Activated naive CD8-positive, alpha-beta T cell treated with anti-CD3 and anti-CD28 coated beads for 36 hours (primary cell): ENCODE results near the gene DDOST. TPM values are rescaled to one million over a fixed set of nuclear protein-coding genes. Genes with fewer than 3 reads are reported as not detected.

Experiments
- DNase-seq: peaks from one replicate; pipeline ENCODE4 v3.0.0; 2021
- H3K27ac Mint-ChIP-seq: one replicate; pipeline ENCODE4 v1.8.0; 2022; ENCODE audit warnings: mild to moderate bottlenecking, moderate library complexity, mixed read lengths
- H3K27me3 Mint-ChIP-seq: one replicate; pipeline ENCODE4 v1.8.0; 2022; ENCODE audit warnings: mild to moderate bottlenecking, mixed read lengths
- H3K36me3 Mint-ChIP-seq: one replicate; pipeline ENCODE4 v1.8.0; 2021; ENCODE audit warnings: mild to moderate bottlenecking, mixed read lengths
- H3K4me1 Mint-ChIP-seq: one replicate; pipeline ENCODE4 v1.8.0; 2021; ENCODE audit warnings: mixed read lengths
- H3K4me3 Mint-ChIP-seq: one replicate; pipeline ENCODE4 v1.8.0; 2022; ENCODE audit warnings: mild to moderate bottlenecking, moderate library complexity, mixed read lengths
- H3K9me3 Mint-ChIP-seq: one replicate; pipeline ENCODE4 v1.8.0; 2022; ENCODE audit warnings: mixed read lengths
- total RNA-seq, 2 experiments: library from RNA; stranded (reverse); gene quantifications; one replicate each; pipeline ENCODE4 v1.2.3, GENCODE V29; 2021

Gene DDOST
- total RNA-seq, 2 experiments from 2014 or later, result 156 to 164 TPM

- Mint-ChIP-seq H3K36me3 (no peaks in the 10 kb centered on the region), H3K27ac (no peak overlapping the region), H3K4me3 (no peak overlapping the region), H3K27me3 (no peaks in the 10 kb centered on the region), H3K9me3 (peaks cover 6% of the 10 kb centered on the region), H3K4me1 (peaks cover 12% of the 10 kb centered on the region)
- DNase-seq, result no peak
Observed at GRCh38 chr1:20630729-20631128, 30.4 kb downstream of the DDOST start.

- Mint-ChIP-seq H3K27ac (no peak overlapping the region), H3K27me3 (peaks cover 6% of the 10 kb centered on the region), H3K4me1 (no peaks in the 10 kb centered on the region), H3K4me3 (no peak overlapping the region), H3K9me3 (peaks cover 6% of the 10 kb centered on the region), H3K36me3 (no peaks in the 10 kb centered on the region)
- DNase-seq, result no peak
Observed at GRCh38 chr1:20626524-20626923, 34.6 kb downstream of the DDOST start.

DNA sequence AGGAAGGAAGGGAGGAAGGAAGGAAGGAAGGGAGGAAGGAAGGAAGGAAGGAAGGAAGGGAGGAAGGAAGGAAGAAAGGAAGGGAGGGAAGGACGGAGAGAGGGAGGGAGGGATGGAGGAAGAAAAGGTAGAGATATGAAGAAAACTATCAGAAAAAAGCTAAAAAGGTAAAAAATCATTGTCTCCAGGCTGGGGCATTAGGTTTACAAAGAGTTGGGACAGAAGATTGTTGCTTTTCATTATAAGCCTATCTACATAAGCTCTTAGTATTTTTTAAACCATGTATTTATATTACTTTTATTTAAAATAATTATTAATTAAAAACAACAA lies 35.1 kb downstream of the DDOST start:
- Mint-ChIP-seq H3K27ac (no peak overlapping the region), H3K27me3 (peaks cover 6% of the 10 kb centered on the region), H3K9me3 (peaks cover 6% of the 10 kb centered on the region), H3K36me3 (no peaks in the 10 kb centered on the region), H3K4me1 (no peaks in the 10 kb centered on the region), H3K4me3 (no peak overlapping the region)
- DNase-seq, result no peak

GRCh38 chr1:20625176-20626097 lies 35.7 kb downstream of the DDOST start:
- DNase-seq, result no peak
- H3K9me3 Mint-ChIP-seq, result peaks cover 6% of the 10 kb centered on the region

DNA sequence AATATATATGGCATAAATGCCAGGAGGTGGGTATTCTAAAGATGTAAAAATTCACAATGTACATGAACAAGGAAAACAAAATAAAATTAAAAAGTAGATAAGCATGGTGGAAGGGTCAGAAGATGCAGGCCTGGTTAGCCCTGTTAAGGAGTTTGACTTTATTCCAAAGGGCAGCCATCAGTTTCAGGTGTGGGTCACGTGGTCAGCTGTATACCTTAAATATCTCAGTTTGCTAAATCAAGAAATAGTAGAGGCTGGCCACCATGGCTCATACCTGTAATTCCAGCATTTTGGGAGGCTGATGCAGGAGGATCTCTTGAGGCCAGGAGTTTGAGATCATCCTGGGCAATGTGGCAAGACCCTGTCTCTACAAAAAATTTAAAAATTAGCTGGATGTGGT lies 36.5 kb downstream of the DDOST start:
- no peaks in the 10 kb centered on the region for H3K36me3 Mint-ChIP-seq
- peaks cover 6% of the 10 kb centered on the region for H3K9me3 Mint-ChIP-seq
- DNase-seq, result no peak
- peaks cover 6% of the 10 kb centered on the region for H3K27me3 Mint-ChIP-seq
- no peak overlapping the region for H3K4me3 Mint-ChIP-seq
- no peak overlapping the region for H3K27ac Mint-ChIP-seq
- H3K4me1 Mint-ChIP-seq, result no peaks in the 10 kb centered on the region

More at GRCh38 chr1:20625176-20626097, 35.7 kb downstream of the DDOST start:
- H3K27ac Mint-ChIP-seq, result no peak overlapping the region
- no peaks in the 10 kb centered on the region for H3K4me1 Mint-ChIP-seq
- no peak overlapping the region for H3K4me3 Mint-ChIP-seq
- H3K27me3 Mint-ChIP-seq, result peaks cover 6% of the 10 kb centered on the region
- H3K36me3 Mint-ChIP-seq, result no peaks in the 10 kb centered on the region

GRCh38 chr1:20621012-20621411 lies 40.2 kb downstream of the DDOST start:
- no peak for DNase-seq
- Mint-ChIP-seq H3K27me3 (peaks cover 9% of the 10 kb centered on the region), H3K27ac (no peak overlapping the region), H3K4me3 (no peak overlapping the region), H3K9me3 (no peaks in the 10 kb centered on the region), H3K36me3 (no peaks in the 10 kb centered on the region), H3K4me1 (no peaks in the 10 kb centered on the region)

DNA sequence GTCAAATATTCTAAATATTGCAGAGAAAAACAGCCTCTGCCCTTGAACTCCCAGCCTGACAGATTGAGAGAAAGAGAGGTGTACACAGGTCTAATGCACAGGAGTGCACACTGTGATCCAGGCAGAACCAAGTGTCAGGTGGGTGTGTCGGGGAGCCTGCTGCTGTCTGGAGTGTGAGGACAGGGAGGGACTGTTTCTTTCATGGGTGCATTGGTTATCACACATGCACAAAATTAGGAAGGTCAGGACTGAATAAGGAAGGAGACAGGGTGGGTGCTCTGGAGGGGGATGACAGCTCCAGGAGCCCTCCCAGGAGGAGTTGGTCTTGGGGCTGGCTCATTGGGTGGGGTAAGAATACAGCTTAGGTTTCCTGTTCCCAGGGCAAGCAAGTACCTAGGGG lies 41.2 kb downstream of the DDOST start:
- no peaks in the 10 kb centered on the region for H3K9me3 Mint-ChIP-seq
- no peak overlapping the region for H3K27ac Mint-ChIP-seq
- no peak overlapping the region for H3K4me3 Mint-ChIP-seq
- no peaks in the 10 kb centered on the region for H3K36me3 Mint-ChIP-seq
- H3K27me3 Mint-ChIP-seq, result peaks cover 6% of the 10 kb centered on the region
- DNase-seq, result no peak
- no peaks in the 10 kb centered on the region for H3K4me1 Mint-ChIP-seq

- DNase-seq, result no peak
- no peak overlapping the region for H3K27ac Mint-ChIP-seq
- peaks cover 6% of the 10 kb centered on the region for H3K27me3 Mint-ChIP-seq
- H3K4me3 Mint-ChIP-seq, result no peak overlapping the region
- no peaks in the 10 kb centered on the region for H3K36me3 Mint-ChIP-seq
- no peaks in the 10 kb centered on the region for H3K9me3 Mint-ChIP-seq
- no peaks in the 10 kb centered on the region for H3K4me1 Mint-ChIP-seq
Observed at GRCh38 chr1:20618550-20618949, 42.6 kb downstream of the DDOST start.

GRCh38 chr1:20616847-20617487 lies 44.2 kb downstream of the DDOST start:
- no peak overlapping the region for H3K27ac Mint-ChIP-seq
- H3K27me3 Mint-ChIP-seq, result peaks cover 3% of the 10 kb centered on the region
- H3K4me1 Mint-ChIP-seq, result no peaks in the 10 kb centered on the region
- no peak overlapping the region for H3K4me3 Mint-ChIP-seq
- H3K9me3 Mint-ChIP-seq, result no peaks in the 10 kb centered on the region
- no peaks in the 10 kb centered on the region for H3K36me3 Mint-ChIP-seq
- no peak for DNase-seq

GRCh38 chr1:20615946-20616846 lies 45.0 kb downstream of the DDOST start:
- H3K36me3 Mint-ChIP-seq, result no peaks in the 10 kb centered on the region
- H3K27ac Mint-ChIP-seq, result no peak overlapping the region
- H3K9me3 Mint-ChIP-seq, result no peaks in the 10 kb centered on the region
- peaks cover 3% of the 10 kb centered on the region for H3K27me3 Mint-ChIP-seq
- H3K4me3 Mint-ChIP-seq, result no peak overlapping the region
- DNase-seq, result no peak
- H3K4me1 Mint-ChIP-seq, result no peaks in the 10 kb centered on the region

- H3K27ac Mint-ChIP-seq, result no peak overlapping the region
Observed at GRCh38 chr1:20614131-20614579, 47.0 kb downstream of the DDOST start.

DNA sequence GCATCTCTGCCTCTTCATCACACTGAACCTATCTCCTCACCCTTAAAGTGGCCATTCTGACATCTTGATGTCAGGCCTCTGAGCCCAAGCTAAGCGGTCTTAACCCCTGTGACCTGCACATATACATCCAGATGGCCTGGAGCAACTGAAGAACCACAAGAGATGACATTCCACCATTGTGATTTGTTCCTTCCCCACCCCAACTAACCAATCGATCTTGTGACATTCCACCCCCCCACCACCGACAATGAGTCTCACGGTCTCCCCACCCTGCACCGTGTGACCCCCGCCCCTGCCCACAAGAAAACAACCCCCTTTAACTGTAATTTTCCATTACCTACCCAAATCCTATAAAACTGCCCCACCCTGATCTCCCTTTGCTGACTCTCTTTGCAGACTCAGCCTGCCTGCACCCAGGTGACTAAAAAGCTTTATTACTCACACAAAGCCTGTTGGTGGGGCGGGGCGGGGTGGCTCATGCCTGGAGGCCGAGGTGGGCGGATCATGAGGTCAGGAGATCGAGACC lies 48.9 kb downstream of the DDOST start:
- Mint-ChIP-seq H3K4me1 (no peaks in the 10 kb centered on the region), H3K9me3 (no peaks in the 10 kb centered on the region), H3K27ac (no peak overlapping the region), H3K4me3 (no peak overlapping the region), H3K27me3 (peaks cover 3% of the 10 kb centered on the region), H3K36me3 (no peaks in the 10 kb centered on the region)
- DNase-seq, result no peak

More at GRCh38 chr1:20614131-20614579, 47.0 kb downstream of the DDOST start:
- Mint-ChIP-seq H3K4me3 (no peak overlapping the region), H3K27me3 (peaks cover 3% of the 10 kb centered on the region), H3K9me3 (no peaks in the 10 kb centered on the region), H3K4me1 (no peaks in the 10 kb centered on the region), H3K36me3 (no peaks in the 10 kb centered on the region)
- DNase-seq, result no peak

- Mint-ChIP-seq H3K4me1 (no peaks in the 10 kb centered on the region), H3K9me3 (no peaks in the 10 kb centered on the region), H3K27me3 (no peaks in the 10 kb centered on the region), H3K27ac (no peak overlapping the region), H3K36me3 (no peaks in the 10 kb centered on the region), H3K4me3 (no peak overlapping the region)
- no peak for DNase-seq
Observed at GRCh38 chr1:20611652-20612051, 49.5 kb downstream of the DDOST start.

DNA sequence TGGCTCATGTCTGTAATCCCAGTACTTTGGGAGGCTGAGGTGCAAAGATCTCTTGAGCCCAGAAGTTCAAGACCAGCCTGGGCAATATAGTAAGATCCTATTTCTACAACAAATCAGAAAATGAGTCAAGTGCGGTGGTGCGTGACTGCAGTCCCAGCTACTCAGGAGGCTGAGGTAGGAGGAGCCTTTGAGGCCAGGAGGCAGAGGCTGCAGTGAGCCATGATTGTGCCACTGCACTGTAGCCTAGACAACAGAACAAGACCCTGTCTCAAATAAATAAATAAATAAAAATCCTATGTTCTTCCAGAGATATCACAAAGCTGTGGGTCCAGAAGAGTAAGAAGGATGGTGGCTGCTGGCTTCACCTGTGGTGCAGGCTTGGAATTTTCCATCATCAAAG lies 50.2 kb downstream of the DDOST start:
- Mint-ChIP-seq H3K4me3 (no peak overlapping the region), H3K9me3 (no peaks in the 10 kb centered on the region), H3K36me3 (no peaks in the 10 kb centered on the region), H3K4me1 (no peaks in the 10 kb centered on the region), H3K27me3 (no peaks in the 10 kb centered on the region), H3K27ac (no peak overlapping the region)
- DNase-seq, result no peak

- no peak for DNase-seq
- H3K4me3 Mint-ChIP-seq, result no peak overlapping the region
- no peak overlapping the region for H3K27ac Mint-ChIP-seq
- H3K9me3 Mint-ChIP-seq, result no peaks in the 10 kb centered on the region
- no peaks in the 10 kb centered on the region for H3K27me3 Mint-ChIP-seq
- H3K4me1 Mint-ChIP-seq, result no peaks in the 10 kb centered on the region
- H3K36me3 Mint-ChIP-seq, result no peaks in the 10 kb centered on the region
Observed at GRCh38 chr1:20609541-20609940, 51.6 kb downstream of the DDOST start.
